HCT116 (cell line): ENCODE measurements around the gene WDR93. TPM values are rescaled to one million over a fixed set of nuclear protein-coding genes. Genes with fewer than 3 reads are reported as not detected.

Experiments
- ATAC-seq: fragments of 200-7000 bp; cut with Tn5 transposase; 2 replicates; pipeline ENCODE4 v1.9.1; 2020; ENCODE audit warnings: mild to moderate bottlenecking, moderate library complexity
- BruUV-seq: library from RNA; stranded (reverse); fragments of 400-500 nt; replicated peaks from 2 replicates; lab custom pipeline; 2021; lab: Mats Ljungman, UMichigan
- CTCF ChIA-PET: fragments of 300-600 bp; sonication (Branson Sonifier 250); formaldehyde crosslinking; loops from one replicate; lab custom pipeline; 2021; ENCODE audit warnings: antibody characterized with exemption; lab: Charles Lee
- POLR2A ChIA-PET: fragments of 300-600, 350-600 bp; sonication (Branson Sonifier 250); formaldehyde crosslinking; loops from one replicate; lab custom pipeline; 2021; ENCODE audit warnings: antibody characterized with exemption; lab: Charles Lee
- RAD21 ChIA-PET, 2 experiments: fragments of 300-600 bp; sonication (Branson Sonifier 250); formaldehyde crosslinking; loops; one replicate each; lab custom pipeline; 2023; ENCODE audit warnings: low total read pairs in 2 of 2; ENCODE audit not compliant: uncharacterized antibody in 2 of 2, unreplicated experiment in 2 of 2, low non-redundant PET in 1 of 2; lab: Charles Lee
- DNase-seq: peaks from one replicate; pipeline ENCODE4 v3.0.0-alpha.2; 2010; ENCODE audit warnings: low read depth, low spot score
- H2AFZ ChIP-seq: fragments of 200-600 bp; shearing (Covaris generic), sonication (generic); 2 replicates; pipeline ENCODE4 v1.6.1; 2017; ENCODE audit warnings: low read depth, mixed run types, mixed read lengths, antibody characterized with exemption, low read length; ENCODE audit not compliant: poor library complexity, severe bottlenecking
- H3K27ac ChIP-seq: 2 replicates; pipeline ENCODE4 v1.5.1; 2012; ENCODE audit warnings: low read depth, low read length
- H3K27me3 ChIP-seq: fragments of 200-600 bp; sonication (generic); 2 replicates; pipeline ENCODE4 v1.6.1; 2016; ENCODE audit warnings: mixed run types, low read length, mixed read lengths; ENCODE audit not compliant: insufficient read depth
- H3K36me3 ChIP-seq, 2 experiments: fragments of 200-500 bp in 1 of 2; fragments of 200-600 bp in 1 of 2; sonication (Bioruptor generic) in 1 of 2; sonication (generic) in 1 of 2; 2 replicates each; pipeline versions ENCODE4 v1.5.1 to v1.6.1; 2014 to 2016; ENCODE audit warnings: low read length in 2 of 2, inconsistent platforms in 1 of 2, mixed read lengths in 1 of 2, mixed run types in 1 of 2; ENCODE audit not compliant: insufficient read depth in 2 of 2, control insufficient read depth in 1 of 2
- H3K4me1 ChIP-seq, 2 experiments: fragments of 200-600 bp in 1 of 2; sonication (generic) in 1 of 2; 2 replicates each; pipeline versions ENCODE4 v1.5.1 to v1.6.1; 2012 to 2017; ENCODE audit warnings: low read length in 2 of 2, inconsistent platforms in 1 of 2, mild to moderate bottlenecking in 1 of 2, mixed read lengths in 1 of 2, mixed run types in 1 of 2, moderate library complexity in 1 of 2; ENCODE audit not compliant: insufficient read depth in 2 of 2, control insufficient read depth in 1 of 2
- H3K4me2 ChIP-seq: fragments of 200-600 bp; sonication (generic); 2 replicates; pipeline ENCODE4 v1.6.1; 2017; ENCODE audit warnings: mixed run types, low read length, mixed read lengths
- H3K4me3 ChIP-seq, 2 experiments: fragments of 200-600 bp in 1 of 2; sonication (generic) in 1 of 2; replicated peaks in 1 of 2; 2 replicates each; pipeline ENCODE4 v1.5.1; 2011 to 2016; ENCODE audit warnings: low read length in 2 of 2, control low read depth in 1 of 2, low read depth in 1 of 2, mild to moderate bottlenecking in 1 of 2, mixed read lengths in 1 of 2, mixed run types in 1 of 2
- H3K79me2 ChIP-seq: fragments of 200-600 bp; sonication (generic); 2 replicates; pipeline ENCODE4 v1.6.1; 2017; ENCODE audit warnings: mild to moderate bottlenecking, mixed run types, low read length, moderate library complexity, mixed read lengths; ENCODE audit not compliant: insufficient read depth
- H3K9ac ChIP-seq: fragments of 200-600 bp; sonication (generic); 2 replicates; pipeline ENCODE4 v1.6.1; 2016; ENCODE audit warnings: low read length, mixed read lengths
- H3K9me2 ChIP-seq: fragments of 200-600 bp; sonication (generic), shearing (Covaris generic); 2 replicates; pipeline ENCODE4 v1.6.1; 2017; ENCODE audit warnings: mixed run types, mild to moderate bottlenecking, moderate library complexity; ENCODE audit not compliant: insufficient read depth
- H3K9me3 ChIP-seq, 2 experiments: fragments of 200-500 bp in 1 of 2; fragments of 200-600 bp in 1 of 2; sonication (Bioruptor generic) in 1 of 2; sonication (generic) in 1 of 2; 2 replicates each; pipeline ENCODE4 v1.6.1; 2014 to 2017; ENCODE audit warnings: low read length in 2 of 2, mixed read lengths in 2 of 2, inconsistent platforms in 1 of 2, low read depth in 1 of 2, mild to moderate bottlenecking in 1 of 2, mixed run types in 1 of 2, moderate library complexity in 1 of 2; ENCODE audit not compliant: control insufficient read depth in 1 of 2, insufficient read depth in 1 of 2
- H4K20me1 ChIP-seq: fragments of 200-600 bp; sonication (generic), shearing (Covaris generic); 2 replicates; pipeline ENCODE4 v1.6.1; 2017; ENCODE audit warnings: mixed run types, mild to moderate bottlenecking, moderate library complexity; ENCODE audit not compliant: insufficient read depth
- EZH2phosphoT487 ChIP-seq: fragments of 200-600 bp; IDR thresholded peaks from 2 replicates; pipeline ENCODE4 v1.6.1; 2018; ENCODE audit warnings: antibody characterized with exemption, borderline replicate concordance
- JUND ChIP-seq: IDR thresholded peaks from 2 replicates; pipeline ENCODE4 v1.6.1; 2012
- POLR2A ChIP-seq: IDR thresholded peaks from 2 replicates; pipeline ENCODE4 v1.7.0; 2011; ENCODE audit warnings: borderline replicate concordance; ENCODE audit not compliant: insufficient read depth, insufficient read length; ENCODE audit errors: extremely low read depth
- POLR2AphosphoS5 ChIP-seq: IDR thresholded peaks from 2 replicates; pipeline ENCODE4 v1.6.1; 2011; ENCODE audit warnings: mild to moderate bottlenecking, low read depth, low read length, moderate library complexity
- RAD21 ChIP-seq: IDR thresholded peaks from 2 replicates; pipeline ENCODE4 v1.6.1; 2012; ENCODE audit warnings: low read depth, mild to moderate bottlenecking
- SP1 ChIP-seq: IDR thresholded peaks from 2 replicates; pipeline ENCODE4 v1.6.1; 2012; ENCODE audit warnings: low read depth
- TCF7L2 ChIP-seq: IDR thresholded peaks from 2 replicates; pipeline ENCODE4 v1.7.0; 2011; ENCODE audit warnings: borderline replicate concordance, inconsistent platforms; ENCODE audit not compliant: insufficient read depth, insufficient read length; ENCODE audit errors: extremely low read depth
- YY1 ChIP-seq: IDR thresholded peaks from 2 replicates; pipeline ENCODE4 v1.6.1; 2011; ENCODE audit warnings: low read length, low read depth, moderate library complexity, mild to moderate bottlenecking; ENCODE audit not compliant: insufficient replicate concordance; ENCODE audit errors: extremely low read depth
- ZFX ChIP-seq: fragments of 450-650 bp; IDR thresholded peaks from 2 replicates; pipeline ENCODE4 v1.6.1; 2017
- ZNF274 ChIP-seq: fragments of 200-500 bp; sonication (Bioruptor generic); IDR thresholded peaks from 2 replicates; pipeline ENCODE4 v1.6.1; 2014; ENCODE audit warnings: mild to moderate bottlenecking, low read depth, low read length, inconsistent platforms
- intact Hi-C: fragments of 100-400 bp; cut with micrococcal nuclease; formaldehyde crosslinking; loops from 2 replicates; pipeline ENCODE4 v1.10.0; 2022
- total RNA-seq: library from RNA; stranded (reverse); gene quantifications from one replicate; pipeline ENCODE4 v1.2.1, GENCODE V29; 2021; ENCODE audit not compliant: unreplicated experiment
- TF ChIP-seq, protein P1 (sequence below): IDR thresholded peaks from 2 replicates; pipeline ENCODE4 v1.6.1; 2012
- TF ChIP-seq, protein P2 (sequence below): IDR thresholded peaks from 2 replicates; pipeline ENCODE4 v1.6.1; 2012; ENCODE audit warnings: low read depth
- TF ChIP-seq, protein P3 (sequence below): IDR thresholded peaks from 2 replicates; pipeline ENCODE4 v1.6.1; 2011; ENCODE audit warnings: mild to moderate bottlenecking, low read length, moderate library complexity; ENCODE audit not compliant: insufficient replicate concordance; ENCODE audit errors: extremely low read depth
- TF ChIP-seq, protein P4 (sequence below): IDR thresholded peaks from 2 replicates; pipeline ENCODE4 v1.6.1; 2012

The WDR93 gene
- total RNA-seq, 1 experiment from 2014 or later: 0.42 TPM

DNA sequence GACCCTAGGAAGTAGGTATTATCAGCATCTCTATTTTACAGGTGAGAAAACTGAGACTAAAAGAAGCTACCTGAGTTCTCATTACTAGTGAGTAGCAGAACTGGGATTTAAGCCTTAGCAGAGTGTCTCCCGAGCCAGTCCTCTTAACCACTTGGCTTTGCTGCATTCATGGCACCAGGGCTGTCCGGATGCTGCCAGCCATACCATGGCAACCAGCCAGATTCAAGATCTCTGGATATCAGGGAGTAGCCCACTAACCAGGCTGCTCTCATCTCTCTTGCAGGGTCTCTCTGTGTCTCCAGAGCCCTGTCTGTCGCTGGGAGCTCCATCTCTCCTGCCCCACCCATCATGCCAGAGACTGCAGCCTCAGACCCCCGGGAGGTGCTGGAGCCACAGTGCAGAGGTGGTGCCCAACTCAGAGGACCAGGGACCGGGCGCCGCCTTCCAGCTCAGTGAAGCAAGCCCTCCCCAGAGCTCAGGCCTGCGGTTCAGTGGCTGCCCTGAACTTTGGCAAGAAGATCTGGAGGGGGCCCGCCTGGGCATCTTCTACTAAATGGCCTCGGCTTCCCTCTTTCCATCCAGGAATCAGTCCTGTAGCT lies 87.3 kb downstream of the WDR93 start:
- H3K4me2 ChIP-seq: no peak overlapping the region
- intact Hi-C loops: no loop called here
- no peak for ATAC-seq
- H3K9ac ChIP-seq: no peak overlapping the region
- no peak for TF ChIP-seq POLR2A
- TF ChIP-seq, all 23 proteins: peak for 0
- H4K20me1 ChIP-seq: no peaks in the 10 kb centered on the region
- no peak overlapping the region for H3K4me3 ChIP-seq
- H3K4me1 ChIP-seq: peaks cover 12 to 53% of the 10 kb centered on the region in 2 experiments
- RAD21 ChIA-PET: no interaction called here
- POLR2A ChIA-PET: no interaction called here
- no peaks in the 10 kb centered on the region for H3K27me3 ChIP-seq
- H3K9me3 ChIP-seq: no peaks in the 10 kb centered on the region
- no peaks in the 10 kb centered on the region for H3K79me2 ChIP-seq
- no peaks in the 10 kb centered on the region for H3K36me3 ChIP-seq
- H2AFZ ChIP-seq: no peak overlapping the region
- CTCF ChIA-PET: interaction anchor here (1.6 kb wide), 1 partner anchor 17 kb away, joined by 5 read pairs; no protein-coding TSS in a partner anchor
- H3K27ac ChIP-seq: no peak overlapping the region
- BruUV-seq: no TSS peak
- DNase-seq: no peak
- no peaks in the 10 kb centered on the region for H3K9me2 ChIP-seq

DNA sequence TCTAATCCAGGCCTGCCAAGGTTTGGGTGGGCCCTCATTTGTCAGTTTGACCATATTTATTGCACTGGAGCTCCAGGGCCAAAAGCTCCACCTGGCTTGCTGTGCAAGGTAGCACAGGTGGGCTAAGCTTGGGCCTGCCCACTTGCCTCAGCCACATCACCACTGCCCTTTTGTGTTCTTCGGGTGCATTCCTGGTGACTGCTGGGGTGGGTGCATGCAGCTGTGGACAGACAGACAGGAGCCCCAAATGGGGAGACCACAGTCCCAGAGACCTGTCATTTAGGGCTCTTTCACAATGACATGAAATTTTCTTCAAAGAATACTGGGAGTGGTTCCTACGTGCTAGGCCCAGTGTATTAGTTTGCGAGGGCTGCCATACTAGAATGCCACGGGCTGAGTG lies 88.2 kb downstream of the WDR93 start:
- no peak overlapping the region for H3K4me2 ChIP-seq
- no peak for DNase-seq
- intact Hi-C loops: no loop called here
- no peaks in the 10 kb centered on the region for H4K20me1 ChIP-seq
- no peak overlapping the region for H3K9ac ChIP-seq
- no peak overlapping the region for H3K4me3 ChIP-seq
- no peak overlapping the region for H3K27ac ChIP-seq
- H3K36me3 ChIP-seq: no peaks in the 10 kb centered on the region
- H3K9me3 ChIP-seq: no peaks in the 10 kb centered on the region
- ChIA-PET CTCF (interaction anchor here (1.6 kb wide), 1 partner anchor 18 kb away, joined by 5 read pairs; no protein-coding TSS in a partner anchor), POLR2A (no interaction called here), RAD21 (no interaction called here)
- no peaks in the 10 kb centered on the region for H3K79me2 ChIP-seq
- H3K27me3 ChIP-seq: no peaks in the 10 kb centered on the region
- no TSS peak for BruUV-seq
- peaks cover 12 to 57% of the 10 kb centered on the region in 2 experiments for H3K4me1 ChIP-seq
- ATAC-seq: no peak
- no peaks in the 10 kb centered on the region for H3K9me2 ChIP-seq
- H2AFZ ChIP-seq: no peak overlapping the region
- TF ChIP-seq, protein P1, sequence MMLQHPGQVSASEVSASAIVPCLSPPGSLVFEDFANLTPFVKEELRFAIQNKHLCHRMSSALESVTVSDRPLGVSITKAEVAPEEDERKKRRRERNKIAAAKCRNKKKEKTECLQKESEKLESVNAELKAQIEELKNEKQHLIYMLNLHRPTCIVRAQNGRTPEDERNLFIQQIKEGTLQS: no peak
- TF ChIP-seq, protein P2, sequence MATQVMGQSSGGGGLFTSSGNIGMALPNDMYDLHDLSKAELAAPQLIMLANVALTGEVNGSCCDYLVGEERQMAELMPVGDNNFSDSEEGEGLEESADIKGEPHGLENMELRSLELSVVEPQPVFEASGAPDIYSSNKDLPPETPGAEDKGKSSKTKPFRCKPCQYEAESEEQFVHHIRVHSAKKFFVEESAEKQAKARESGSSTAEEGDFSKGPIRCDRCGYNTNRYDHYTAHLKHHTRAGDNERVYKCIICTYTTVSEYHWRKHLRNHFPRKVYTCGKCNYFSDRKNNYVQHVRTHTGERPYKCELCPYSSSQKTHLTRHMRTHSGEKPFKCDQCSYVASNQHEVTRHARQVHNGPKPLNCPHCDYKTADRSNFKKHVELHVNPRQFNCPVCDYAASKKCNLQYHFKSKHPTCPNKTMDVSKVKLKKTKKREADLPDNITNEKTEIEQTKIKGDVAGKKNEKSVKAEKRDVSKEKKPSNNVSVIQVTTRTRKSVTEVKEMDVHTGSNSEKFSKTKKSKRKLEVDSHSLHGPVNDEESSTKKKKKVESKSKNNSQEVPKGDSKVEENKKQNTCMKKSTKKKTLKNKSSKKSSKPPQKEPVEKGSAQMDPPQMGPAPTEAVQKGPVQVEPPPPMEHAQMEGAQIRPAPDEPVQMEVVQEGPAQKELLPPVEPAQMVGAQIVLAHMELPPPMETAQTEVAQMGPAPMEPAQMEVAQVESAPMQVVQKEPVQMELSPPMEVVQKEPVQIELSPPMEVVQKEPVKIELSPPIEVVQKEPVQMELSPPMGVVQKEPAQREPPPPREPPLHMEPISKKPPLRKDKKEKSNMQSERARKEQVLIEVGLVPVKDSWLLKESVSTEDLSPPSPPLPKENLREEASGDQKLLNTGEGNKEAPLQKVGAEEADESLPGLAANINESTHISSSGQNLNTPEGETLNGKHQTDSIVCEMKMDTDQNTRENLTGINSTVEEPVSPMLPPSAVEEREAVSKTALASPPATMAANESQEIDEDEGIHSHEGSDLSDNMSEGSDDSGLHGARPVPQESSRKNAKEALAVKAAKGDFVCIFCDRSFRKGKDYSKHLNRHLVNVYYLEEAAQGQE: no peak
- TF ChIP-seq SP1 (no peak), ZFX (no peak), YY1 (no peak), TCF7L2 (no peak), POLR2AphosphoS5 (no peak), EZH2phosphoT487 (no peak), POLR2A (no peak), RAD21 (no peak), JUND (no peak), ZNF274 (no peak)
- TF ChIP-seq, protein P3, sequence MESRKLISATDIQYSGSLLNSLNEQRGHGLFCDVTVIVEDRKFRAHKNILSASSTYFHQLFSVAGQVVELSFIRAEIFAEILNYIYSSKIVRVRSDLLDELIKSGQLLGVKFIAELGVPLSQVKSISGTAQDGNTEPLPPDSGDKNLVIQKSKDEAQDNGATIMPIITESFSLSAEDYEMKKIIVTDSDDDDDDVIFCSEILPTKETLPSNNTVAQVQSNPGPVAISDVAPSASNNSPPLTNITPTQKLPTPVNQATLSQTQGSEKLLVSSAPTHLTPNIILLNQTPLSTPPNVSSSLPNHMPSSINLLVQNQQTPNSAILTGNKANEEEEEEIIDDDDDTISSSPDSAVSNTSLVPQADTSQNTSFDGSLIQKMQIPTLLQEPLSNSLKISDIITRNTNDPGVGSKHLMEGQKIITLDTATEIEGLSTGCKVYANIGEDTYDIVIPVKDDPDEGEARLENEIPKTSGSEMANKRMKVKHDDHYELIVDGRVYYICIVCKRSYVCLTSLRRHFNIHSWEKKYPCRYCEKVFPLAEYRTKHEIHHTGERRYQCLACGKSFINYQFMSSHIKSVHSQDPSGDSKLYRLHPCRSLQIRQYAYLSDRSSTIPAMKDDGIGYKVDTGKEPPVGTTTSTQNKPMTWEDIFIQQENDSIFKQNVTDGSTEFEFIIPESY: no peak
- TF ChIP-seq, protein P4, sequence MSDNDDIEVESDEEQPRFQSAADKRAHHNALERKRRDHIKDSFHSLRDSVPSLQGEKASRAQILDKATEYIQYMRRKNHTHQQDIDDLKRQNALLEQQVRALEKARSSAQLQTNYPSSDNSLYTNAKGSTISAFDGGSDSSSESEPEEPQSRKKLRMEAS: no peak
